GM18517 (cell line): ENCODE results near the gene CSHL1.
"Not testable (repeated sequence)": the region's sequence is repeated elsewhere in the genome, so short reads cannot be mapped to it uniquely, and the experiment has no call there.

Source experiments
- ATAC-seq: cut with Tn5 transposase; IDR thresholded peaks from one replicate; pipeline ENCODE4 v1.9.1; 2021; ENCODE audit warnings: mild to moderate bottlenecking, moderate library complexity; ENCODE audit not compliant: unreplicated experiment

The CSHL1 gene

DNA sequence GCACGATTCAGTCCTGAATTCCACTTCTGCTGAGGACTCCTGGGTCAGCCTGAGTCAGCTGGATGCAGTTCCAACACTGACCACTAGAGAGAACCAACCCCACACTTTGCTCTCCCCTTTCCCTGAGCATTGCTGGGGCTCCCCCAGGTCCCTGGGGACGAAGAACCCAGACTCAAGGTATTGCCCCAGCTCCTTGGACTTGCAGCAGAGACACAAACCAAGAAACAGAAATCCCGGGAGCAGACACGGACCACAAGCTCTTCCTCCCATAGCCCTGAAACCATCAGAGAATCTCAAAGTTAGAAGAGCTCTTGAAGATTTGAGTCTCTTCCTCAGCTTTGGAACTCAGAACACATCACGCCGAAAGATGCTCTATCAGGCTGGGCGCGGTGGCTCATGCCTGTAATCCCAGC lies 8.3 kb upstream of the CSHL1 start:
- peak; percentile 56 for ATAC-seq

- not testable (repeated sequence) for ATAC-seq
Observed at GRCh38 chr17:63918789-63919305, 7.8 kb upstream of the CSHL1 start, which contains the start of gene GH1. Gene GH1, minus strand, starts transcription at chr17:63918839. Its CDS starts 63 bp downstream, at chr17:63918776.

DNA sequence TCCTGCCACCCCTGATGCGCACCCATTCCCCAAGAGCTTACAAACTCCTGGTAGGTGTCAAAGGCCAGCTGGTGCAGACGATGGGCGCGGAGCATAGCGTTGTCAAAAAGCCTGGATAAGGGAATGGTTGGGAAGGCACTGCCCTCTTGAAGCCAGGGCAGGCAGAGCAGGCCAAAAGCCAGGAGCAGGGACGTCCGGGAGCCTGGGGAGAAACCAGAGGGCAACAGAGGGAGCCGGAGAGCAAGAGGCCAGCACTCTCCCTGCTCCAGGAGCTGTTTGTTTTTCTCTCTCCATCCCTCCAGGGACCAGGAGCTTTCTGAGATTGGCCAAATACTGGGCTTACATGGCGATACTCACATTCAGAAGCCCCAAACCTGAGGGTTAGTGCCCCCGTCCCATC lies 7.2 kb upstream of the CSHL1 start:
- no peak for ATAC-seq

- ATAC-seq, result no peak
Observed at GRCh38 chr17:63917646-63918045, 6.6 kb upstream of the CSHL1 start.

GRCh38 chr17:63917206-63917605 lies 6.1 kb upstream of the CSHL1 start:
- not testable (repeated sequence) for ATAC-seq

GRCh38 chr17:63916566-63917185 lies 5.6 kb upstream of the CSHL1 start:
- ATAC-seq, result no peak

- not testable (repeated sequence) for ATAC-seq
Observed at GRCh38 chr17:63915753-63916152, 4.7 kb upstream of the CSHL1 start.

GRCh38 chr17:63914471-63914870 lies 3.4 kb upstream of the CSHL1 start:
- no peak for ATAC-seq

DNA sequence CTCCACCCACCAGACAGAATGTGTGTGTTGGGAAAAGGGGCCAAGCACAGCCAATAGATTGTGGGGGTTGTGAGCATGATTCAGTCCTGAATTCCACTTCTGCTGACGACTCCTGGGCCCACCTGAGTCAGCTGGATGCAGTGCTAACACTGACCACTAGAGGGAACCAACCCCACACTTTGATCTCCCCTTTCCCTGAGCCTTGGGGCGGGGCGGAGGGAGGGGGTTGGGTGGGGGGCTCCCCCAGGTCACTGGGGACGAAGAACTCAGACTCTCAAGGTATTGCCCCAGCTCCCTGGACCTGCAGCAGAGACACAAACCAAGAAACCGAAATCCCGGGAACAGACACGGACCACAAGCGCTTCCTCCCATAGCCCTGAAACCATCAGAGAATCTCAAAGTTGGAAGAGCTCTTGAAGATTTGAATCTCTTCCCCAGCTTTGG lies 621 bp upstream of the CSHL1 start:
- ATAC-seq, result no peak

- ATAC-seq, result no peak
Observed at GRCh38 chr17:63910096-63910495, 962 bp downstream of the CSHL1 start.

GRCh38 chr17:63909586-63909985 lies 1.5 kb downstream of the CSHL1 start:
- ATAC-seq, result not testable (repeated sequence)

DNA sequence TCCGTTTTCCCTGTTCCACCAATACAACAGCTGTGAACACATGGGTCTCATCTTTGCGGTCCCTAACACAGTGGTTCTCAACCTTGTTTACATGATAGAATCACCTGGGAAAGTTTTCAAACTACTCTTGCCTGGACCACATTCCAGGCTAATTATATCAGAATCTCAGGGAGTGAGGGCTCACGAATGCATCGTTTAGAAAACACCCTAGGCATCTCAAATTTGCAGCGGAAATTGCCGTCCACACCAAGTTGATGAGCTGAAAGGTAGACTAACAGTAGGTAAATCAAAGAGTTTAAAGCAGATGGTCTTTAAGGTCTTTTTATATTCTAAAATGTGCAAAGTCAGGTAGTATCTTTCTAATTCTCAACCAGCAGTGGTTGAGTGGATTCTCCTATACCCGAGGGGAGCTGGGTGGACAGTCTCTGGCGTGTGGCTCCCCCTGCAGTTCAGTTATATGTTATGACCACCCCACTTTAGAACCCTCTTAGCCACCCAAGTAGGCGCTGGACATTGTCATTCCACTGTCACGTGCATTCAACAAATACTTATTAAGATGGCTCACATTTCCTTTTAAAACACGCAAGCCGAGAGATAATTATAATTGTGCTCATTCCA lies 3.8 kb downstream of the CSHL1 start:
- not testable (repeated sequence) for ATAC-seq

GRCh38 chr17:63904796-63905195 lies 6.3 kb downstream of the CSHL1 start:
- not testable (repeated sequence) for ATAC-seq

DNA sequence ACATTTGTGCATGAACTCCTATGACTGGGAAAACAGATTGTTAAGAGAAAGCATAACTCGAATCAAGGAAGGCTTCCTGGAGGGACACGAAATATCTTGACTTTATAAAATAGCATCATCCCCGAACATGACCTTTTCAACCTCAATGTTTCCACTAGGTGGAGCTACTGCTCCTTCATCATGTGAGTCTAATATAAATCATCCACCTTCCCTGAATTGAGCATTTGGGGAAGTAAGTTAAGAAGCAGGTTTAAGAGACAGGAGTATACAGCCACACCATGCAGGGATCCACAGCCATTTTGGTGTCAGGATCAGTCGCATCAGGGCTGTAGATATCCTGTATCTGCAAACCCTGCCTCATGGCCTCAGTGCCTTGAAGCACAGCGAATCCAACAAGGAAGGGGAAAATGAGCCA lies 7.3 kb downstream of the CSHL1 start:
- not testable (repeated sequence) for ATAC-seq

GRCh38 chr17:63901971-63902370 lies 9.1 kb downstream of the CSHL1 start:
- ATAC-seq, result not testable (repeated sequence)

DNA sequence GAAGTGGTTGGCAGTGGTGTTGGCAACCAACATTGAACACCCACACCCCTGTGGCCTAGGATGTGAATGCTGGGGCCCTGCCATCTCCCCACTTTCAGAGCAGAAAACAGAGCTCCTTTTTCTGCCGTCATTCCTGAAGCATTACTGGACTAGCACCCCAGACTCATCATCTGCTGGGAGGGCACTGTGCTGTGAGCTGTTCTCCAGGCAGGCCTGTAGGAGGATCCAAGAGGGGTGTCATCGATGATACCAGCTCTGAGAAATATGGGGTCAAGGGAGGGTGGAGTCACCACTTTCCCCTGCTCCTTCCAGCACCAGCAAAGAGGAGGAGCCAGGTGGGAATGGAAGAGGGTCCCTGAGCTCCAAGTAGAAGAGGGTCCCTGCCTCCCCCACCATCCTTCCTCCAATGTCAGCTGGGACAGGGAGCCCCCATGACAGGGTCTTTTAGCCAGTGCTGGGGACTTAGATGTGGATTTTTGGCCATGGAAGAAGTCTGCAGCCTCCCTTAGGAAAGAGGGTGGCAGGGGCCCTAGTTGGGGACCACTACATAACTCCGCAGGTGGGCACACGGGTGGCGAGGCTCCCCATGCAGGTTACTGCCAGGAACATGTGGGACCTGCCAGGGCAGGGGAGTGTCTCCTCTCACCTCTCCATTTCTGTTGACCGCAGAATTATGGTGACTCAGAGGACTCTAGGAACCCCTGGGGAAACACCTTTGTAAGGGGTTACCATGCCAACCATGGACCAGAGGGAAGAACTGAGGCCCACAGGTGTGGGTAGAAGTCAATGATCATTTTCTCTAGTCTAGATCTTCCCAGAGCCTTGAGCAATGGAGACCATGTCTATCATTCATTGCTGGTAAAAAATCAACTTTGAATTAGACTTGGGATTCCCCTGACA lies 11.9 kb downstream of the CSHL1 start:
- ATAC-seq, result not testable (repeated sequence)

GRCh38 chr17:63896524-63897354 lies 14.3 kb downstream of the CSHL1 start, which contains the start of gene CSH1:
Gene CSH1, minus strand, starts transcription at chr17:63896574. Its CDS starts 63 bp downstream, at chr17:63896511.
- not testable (repeated sequence) for ATAC-seq

- not testable (repeated sequence) for ATAC-seq
Observed at GRCh38 chr17:63894821-63895220, 16.2 kb downstream of the CSHL1 start.

DNA sequence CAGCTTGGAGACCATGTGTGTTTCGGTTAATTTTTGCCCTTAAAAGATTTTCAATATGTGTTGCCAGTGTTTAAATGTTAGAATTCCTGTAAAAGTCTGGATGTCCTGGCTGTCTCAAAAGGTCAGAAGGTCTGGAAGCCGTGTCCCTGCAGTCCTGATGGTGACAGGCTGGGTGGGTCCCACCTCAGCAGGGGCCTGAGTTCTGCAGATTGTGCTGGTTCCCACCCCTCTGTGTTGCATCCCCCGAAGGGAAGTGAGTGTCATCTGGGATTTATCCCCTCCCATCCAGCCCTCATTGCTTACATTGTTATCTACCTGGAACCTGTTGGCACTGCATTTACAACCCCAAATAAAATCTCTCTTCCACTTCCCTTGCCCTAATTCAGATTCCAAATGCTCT lies 17.0 kb downstream of the CSHL1 start:
- ATAC-seq, result not testable (repeated sequence)
